Keratinocyte (primary cell): ENCODE results near the gene IMPDH2. TPM values are rescaled to one million over a fixed set of nuclear protein-coding genes. Genes with fewer than 3 reads are reported as not detected.

ENCODE experiments used
- DNase-seq: peaks from one replicate; pipeline ENCODE4 v3.0.0-alpha.2; 2011; ENCODE audit warnings: low read depth, missing footprints, low spot score
- FAIRE-seq: peaks from 2 replicates; lab custom pipeline; 2011; peaks lifted over from hg19 to GRCh38; lab: Jason Lieb, UNC
- H2AFZ ChIP-seq: 2 replicates; pipeline ENCODE4 v1.6.0; 2012; ENCODE audit warnings: low read length, control low read depth, inconsistent platforms; ENCODE audit not compliant: control insufficient read depth
- H3K27ac ChIP-seq: 2 replicates; pipeline ENCODE4 v1.5.1; 2011; ENCODE audit warnings: low read length; ENCODE audit not compliant: control insufficient read depth, insufficient read depth
- H3K27me3 ChIP-seq: 3 replicates; pipeline ENCODE4 v1.6.0; 2011; ENCODE audit warnings: low read length; ENCODE audit not compliant: control insufficient read depth, insufficient read depth; ENCODE audit errors: extremely low read depth
- H3K36me3 ChIP-seq, 2 experiments: 2 replicates in 1 of 2; 3 replicates in 1 of 2; pipeline ENCODE4 v1.5.1; 2011; ENCODE audit warnings: low read length in 2 of 2, mild to moderate bottlenecking in 1 of 2; ENCODE audit not compliant: control insufficient read depth in 2 of 2, insufficient read depth in 2 of 2; ENCODE audit errors: extremely low read depth in 1 of 2
- H3K4me1 ChIP-seq: 3 replicates; pipeline ENCODE4 v1.5.1; 2011; ENCODE audit warnings: low read length; ENCODE audit not compliant: control insufficient read depth, insufficient read depth; ENCODE audit errors: extremely low read depth
- H3K4me2 ChIP-seq: 3 replicates; pipeline ENCODE4 v1.6.0; 2011; ENCODE audit warnings: low read depth, low read length; ENCODE audit not compliant: control insufficient read depth, insufficient read depth; ENCODE audit errors: extremely low read depth
- H3K4me3 ChIP-seq, 3 experiments: fragments of 200-600 bp in 1 of 3; sonication (generic) in 1 of 3; 2 replicates in 2 of 3; 3 replicates in 1 of 3; pipeline ENCODE4 v1.5.1; 2011 to 2016; ENCODE audit warnings: low read length in 3 of 3, mild to moderate bottlenecking in 3 of 3, control low read depth in 2 of 3, inconsistent platforms in 1 of 3, low read depth in 1 of 3, mixed read lengths in 1 of 3, mixed run types in 1 of 3, moderate library complexity in 1 of 3; ENCODE audit not compliant: control insufficient read depth in 2 of 3, insufficient read depth in 2 of 3; ENCODE audit errors: extremely low read depth in 1 of 3
- H3K79me2 ChIP-seq: 2 replicates; pipeline ENCODE4 v1.6.0; 2012; ENCODE audit warnings: low read length; ENCODE audit not compliant: control insufficient read depth, insufficient read depth
- H3K9ac ChIP-seq: 3 replicates; pipeline ENCODE4 v1.6.0; 2011; ENCODE audit warnings: low read length; ENCODE audit not compliant: control insufficient read depth, insufficient read depth; ENCODE audit errors: extremely low read depth
- H3K9me1 ChIP-seq: 3 replicates; pipeline ENCODE4 v1.6.0; 2011; ENCODE audit warnings: low read length; ENCODE audit not compliant: control insufficient read depth, insufficient read depth; ENCODE audit errors: extremely low read depth
- H3K9me3 ChIP-seq: 2 replicates; pipeline ENCODE4 v1.5.1; 2012; ENCODE audit warnings: low read depth, low read length; ENCODE audit not compliant: control insufficient read depth
- H4K20me1 ChIP-seq: 3 replicates; pipeline ENCODE4 v1.6.0; 2011; ENCODE audit warnings: low read length; ENCODE audit not compliant: control insufficient read depth, insufficient read depth; ENCODE audit errors: extremely low read depth
- CTCF ChIP-seq, 3 experiments: IDR thresholded peaks in 1 of 3; conservative IDR thresholded peaks in 1 of 3; optimal IDR thresholded peaks in 1 of 3; 2 replicates in 2 of 3; 3 replicates in 1 of 3; pipeline versions ENCODE3 to v1.5.1; 2011; ENCODE audit warnings: low read length in 3 of 3, mild to moderate bottlenecking in 3 of 3, moderate library complexity in 2 of 3, control low read depth in 1 of 3, inconsistent platforms in 1 of 3; ENCODE audit not compliant: insufficient read depth in 2 of 3; ENCODE audit errors: extremely low read depth in 1 of 3
- EZH2 ChIP-seq: IDR thresholded peaks from one replicate; pipeline ENCODE4 v1.6.1; 2012; ENCODE audit warnings: inconsistent platforms, mild to moderate bottlenecking, low read length, moderate library complexity
- dilution Hi-C: fragments of 300-500 bp; cut with MboI; formaldehyde crosslinking; loops from one replicate; pipeline ENCODE4 v1.7.0; 2020; ENCODE audit warnings: low sequenced_read_pairs; ENCODE audit not compliant: extremely low pct_ligation_motif_present
- polyA plus RNA-seq, 5 experiments: library from polyadenylated mRNA; depleted of rRNA in 3 of 5; stranded (reverse) in 3 of 5; stranded (forward) in 1 of 5; unstranded in 1 of 5; fragments of >200 nt; gene quantifications; 1 replicate in 1 of 5; 2 replicates in 3 of 5; 3 replicates in 1 of 5; pipeline versions ENCODE4 v1.2.1 to v1.2.3, GENCODE V29; 2011 to 2012; ENCODE audit warnings: missing spikeins in 2 of 5, low read depth in 1 of 5, low replicate concordance in 1 of 5
- small RNA-seq, 3 experiments: library from RNA; depleted of rRNA; stranded (forward); fragments of <200 nt; gene quantifications; one replicate each; pipeline ENCODE3, GENCODE V24; 2012; ENCODE audit warnings: low read depth in 3 of 3, low replicate concordance in 1 of 3; ENCODE audit not compliant: insufficient read length in 3 of 3

Gene IMPDH2
- polyA plus RNA-seq, 1 donor (not counting 4 experiments of a cell fraction or from before 2014, with no cell fraction given): 221 TPM

GRCh38 chr3:48979451-48979850 is 49.7 kb downstream of the IMPDH2 start:
- Histone ChIP-seq H4K20me1 (no peaks in the 10 kb centered on the region), H3K4me1 (no peaks in the 10 kb centered on the region), H3K36me3 (peaks cover 52 to 66% of the 10 kb centered on the region in 2 experiments), H3K9me1 (no peaks in the 10 kb centered on the region), H3K4me3 (no peak overlapping the region), H3K4me2 (no peak overlapping the region), H3K27me3 (no peaks in the 10 kb centered on the region), H3K9me3 (no peaks in the 10 kb centered on the region), H3K79me2 (no peaks in the 10 kb centered on the region), H3K9ac (no peak overlapping the region), H3K27ac (no peak overlapping the region), H2AFZ (no peak overlapping the region)
- TF ChIP-seq CTCF (optimal IDR thresholded peaks at IDR 0.05 in 1 of 3, IDR thresholded peaks at IDR 0.05 in 1 of 3, conservative IDR thresholded peaks at IDR 0.05 in 1 of 3; ENCODE audit: extremely low read depth in 1 of 3, insufficient read depth in 2 of 3, low read length in 3 of 3) (no peak), EZH2 (no peak)
- dilution Hi-C loops: no loop called here
- DNase-seq (no peak), FAIRE-seq (no peak)

Small RNA genes lying within 50 kb of the gene (small RNA-seq; reads per million reads assigned to genes)
- gene MIR191 (2,108 to 14,259 (median 7,491) reads per million in 3 experiments), gene MIR425 (277 to 4,395 (median 4,216) reads per million in 3 experiments)

Other genes with a start within 250 kb of the IMPDH2 start
- gene PRKAR2A, start 181.5 kb downstream of the IMPDH2 start, polyA plus RNA-seq: 18.6 to 23.6 TPM (median 23.2 TPM) in 3 replicates
- gene SLC25A20, start 130.5 kb downstream of the IMPDH2 start, polyA plus RNA-seq: 22.4 to 27.4 TPM (median 22.6 TPM) in 3 replicates
- gene ARIH2, start 110.6 kb downstream of the IMPDH2 start, polyA plus RNA-seq: 58.1 to 71.5 TPM (median 66.7 TPM) in 3 replicates
- gene P4HTM, start 39.2 kb downstream of the IMPDH2 start, polyA plus RNA-seq: 0.93 to 1.1 TPM (median 0.99 TPM) in 3 replicates
- 61.5 to 90.9 TPM (median 77.4 TPM) in 3 replicates for gene WDR6, start 22.0 kb downstream of the IMPDH2 start, polyA plus RNA-seq
- 33.7 to 41.1 TPM (median 37.8 TPM) in 3 replicates for gene DALRD3, start 10.8 kb downstream of the IMPDH2 start, polyA plus RNA-seq
- 38.3 to 70.1 TPM (median 44.8 TPM) in 3 replicates for gene NDUFAF3, start 7.3 kb downstream of the IMPDH2 start, polyA plus RNA-seq
- 60.4 to 79.5 TPM (median 71.2 TPM) in 3 replicates for gene QRICH1, start 64.7 kb upstream of the IMPDH2 start, polyA plus RNA-seq
- 131 to 177 TPM (median 162 TPM) in 3 replicates for gene QARS1, start 75.4 kb upstream of the IMPDH2 start, polyA plus RNA-seq
- 21.2 to 31.5 TPM (median 23.1 TPM) in 3 replicates for gene USP19, start 91.4 kb upstream of the IMPDH2 start, polyA plus RNA-seq
- 108 to 193 TPM (median 127 TPM) in 3 replicates for gene LAMB2, start 103.7 kb upstream of the IMPDH2 start, polyA plus RNA-seq
- 18.8 to 27.7 TPM (median 21.5 TPM) in 3 replicates for gene CCDC71, start 136.9 kb upstream of the IMPDH2 start, polyA plus RNA-seq
- gene KLHDC8B, start 142.2 kb upstream of the IMPDH2 start, polyA plus RNA-seq: 18.3 to 51.6 TPM (median 19.5 TPM) in 3 replicates
- 2.6 to 5.4 TPM (median 5.2 TPM) in 3 replicates for gene C3orf62, start 247.8 kb upstream of the IMPDH2 start, polyA plus RNA-seq